Stimulated activated CD4-positive, alpha-beta T cell treated with anti-CD3 and anti-CD28 coated beads, Interleukin-15, amount 100 ng/mL, for 1 hour (primary cell): Measurements from ENCODE around the gene SDHAF1.
A peak's percentile ranks its signal among the peaks of the same experiment; 100 is the strongest.
"Not testable (repeated sequence)": the region's sequence is repeated elsewhere in the genome, so short reads cannot be mapped to it uniquely, and the experiment has no call there.

Experiments used
- DNase-seq, 2 donors: peaks; one replicate each; pipeline ENCODE4 v3.0.0-alpha.2; 2020; ENCODE audit warnings: low read depth in 1 of 2, low spot score in 1 of 2

The SDHAF1 gene

DNA sequence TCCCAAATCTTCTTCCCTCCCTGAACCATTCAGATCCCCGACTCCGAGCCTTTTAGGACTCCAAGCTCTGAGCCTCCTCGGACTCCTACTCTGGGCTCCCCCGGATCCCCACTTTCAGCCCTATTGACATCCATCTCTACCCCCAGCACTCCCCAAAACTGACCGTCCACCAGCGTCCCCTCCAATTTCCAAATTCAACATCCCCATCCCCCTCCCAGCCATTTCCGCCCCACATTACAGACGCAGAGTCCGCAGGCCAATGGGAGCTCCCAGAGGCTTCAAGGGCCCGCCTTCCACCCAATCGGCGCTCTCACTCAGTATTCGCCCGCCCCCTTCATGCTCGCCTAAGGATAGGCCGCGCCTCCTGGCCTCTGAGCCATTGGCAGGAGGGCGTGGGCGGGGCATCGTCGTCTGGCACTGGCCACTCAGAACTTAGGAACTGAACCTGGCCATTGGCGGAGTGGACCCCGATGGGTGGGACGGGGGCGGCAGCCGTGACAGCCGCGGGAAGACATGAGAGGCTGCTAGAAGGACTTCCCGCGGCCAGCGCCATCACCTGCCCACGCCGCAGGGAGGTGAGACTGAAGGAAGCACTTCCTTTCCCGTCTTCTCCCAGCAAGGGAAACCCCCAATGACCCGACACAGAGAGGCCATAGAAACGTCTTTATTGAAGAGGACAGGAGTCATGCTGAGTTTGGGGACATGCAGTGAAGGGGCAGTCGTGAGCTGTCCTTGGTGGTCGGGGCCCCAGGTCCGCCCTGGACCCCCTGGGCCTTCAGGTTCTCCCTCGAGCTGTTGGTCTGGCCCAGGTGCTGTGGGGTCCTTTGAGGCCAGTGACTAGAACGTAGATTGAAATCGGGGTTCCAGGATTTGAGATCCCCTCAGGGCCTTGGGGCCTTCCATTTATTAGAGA, 19.3 kb downstream of the SDHAF1 start, which contains the start of gene ALKBH6:
TSS of gene ALKBH6 (minus strand) at position 202 of the 913 bp plus-strand sequence. CDS start 816 bp downstream, outside the sequence.
- DNase-seq = peak; percentile 98

DNA sequence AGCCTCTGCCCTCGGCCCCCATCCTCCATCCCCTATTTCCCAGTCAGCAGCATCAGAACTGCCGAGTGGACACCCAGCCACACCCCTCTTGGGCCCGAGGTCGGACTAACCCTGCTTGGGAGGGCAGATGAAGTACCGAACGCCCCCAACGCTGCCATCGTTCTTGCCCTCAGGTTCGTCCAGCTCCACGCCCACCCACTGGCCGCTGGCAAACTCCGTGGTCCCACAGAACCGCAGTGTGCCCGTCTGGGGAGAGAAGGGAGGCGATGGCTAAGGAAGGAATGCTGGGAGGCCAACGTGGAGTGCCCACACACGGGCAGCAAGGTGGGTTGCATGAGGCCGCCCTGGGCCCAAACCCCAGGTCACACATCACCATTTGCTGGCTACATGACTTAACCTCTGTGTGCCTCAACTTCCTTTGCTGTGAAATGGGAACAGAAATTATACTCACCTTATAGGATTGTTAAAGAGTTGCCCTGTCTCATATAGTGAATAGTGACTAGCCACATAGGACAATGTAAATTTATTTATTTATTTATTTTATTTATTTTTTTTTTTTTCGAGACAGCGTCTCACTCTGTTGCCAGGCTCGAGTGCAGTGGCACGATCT, 24.2 kb downstream of the SDHAF1 start:
- DNase-seq = no peak

DNA sequence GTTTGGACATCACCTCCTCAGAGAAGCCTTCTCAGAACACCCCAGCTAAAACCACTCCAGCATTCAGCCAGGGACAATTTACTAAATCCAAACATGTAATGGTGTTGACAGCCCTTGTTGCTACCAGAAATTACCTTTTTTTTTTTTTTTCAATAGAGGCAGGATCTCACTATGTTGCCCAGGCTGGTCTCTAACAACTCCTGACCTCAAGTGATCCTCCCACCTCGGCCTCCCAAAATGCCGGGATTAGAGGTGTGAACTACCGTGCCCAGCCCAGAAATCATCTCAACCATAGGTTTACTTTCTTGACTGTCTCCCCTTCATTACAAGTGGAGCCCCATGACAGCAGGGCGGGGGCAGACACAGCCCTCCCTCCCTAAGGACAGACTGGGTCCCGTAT, 28.4 kb downstream of the SDHAF1 start:
- DNase-seq = no peak

DNA sequence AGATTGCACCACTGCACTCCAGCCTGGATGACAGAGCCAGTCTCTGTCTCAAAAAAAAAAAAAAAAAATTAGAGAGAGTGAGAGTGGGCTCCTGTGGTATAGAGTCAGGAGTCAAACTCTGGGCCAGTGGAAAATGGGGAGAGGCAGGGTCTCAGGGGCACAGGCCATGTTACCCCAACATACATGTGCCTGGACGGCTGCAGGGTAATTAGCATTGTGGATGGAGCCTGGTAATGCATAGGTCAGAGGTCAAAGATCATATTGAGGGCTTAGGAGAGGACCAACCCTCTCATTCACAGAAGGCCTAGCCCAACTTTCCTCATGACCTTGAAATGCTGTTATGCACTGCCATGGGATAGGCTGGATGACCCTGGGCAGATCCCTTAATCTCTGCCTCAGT, 30.6 kb downstream of the SDHAF1 start:
- DNase-seq = no peak

DNA sequence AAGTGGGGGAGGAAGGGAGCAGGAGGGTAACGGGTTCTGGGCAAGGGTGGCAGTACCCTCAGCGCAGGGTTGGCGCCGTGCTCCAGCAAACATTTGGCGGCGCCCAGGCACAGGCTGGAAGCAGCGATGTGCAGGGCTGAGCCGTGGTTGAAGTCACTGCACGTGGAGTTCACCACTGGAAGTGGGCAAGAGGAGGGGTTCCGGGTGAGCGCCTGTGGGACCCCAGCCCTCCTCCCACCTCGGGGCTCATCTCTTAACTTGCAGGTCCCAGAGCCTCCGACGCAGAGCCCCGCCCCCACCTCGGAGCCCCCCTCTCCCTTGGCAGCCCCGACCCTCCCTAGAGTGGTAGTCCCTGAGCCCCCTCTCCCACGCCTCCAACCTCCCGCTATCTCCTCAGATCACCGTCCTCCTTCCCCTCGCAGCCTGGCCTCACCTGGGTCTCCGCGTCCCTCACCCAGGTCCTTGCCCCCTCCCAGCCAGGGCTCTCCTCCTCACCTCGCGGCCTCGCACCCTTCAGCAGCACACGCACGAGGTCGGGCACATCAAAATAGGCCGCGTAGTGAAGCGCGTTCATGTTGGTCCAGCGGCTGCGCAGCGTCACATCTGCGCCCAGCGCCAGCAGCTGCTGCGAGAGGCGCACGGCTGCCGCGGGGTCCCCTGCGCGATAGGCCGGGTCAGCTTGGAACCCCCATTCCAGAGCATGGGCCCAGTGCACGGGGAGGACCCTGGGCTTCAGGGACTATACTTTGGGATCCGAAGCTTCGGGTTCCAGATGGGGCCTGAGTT, 31.3 kb downstream of the SDHAF1 start:
- no peak for DNase-seq

DNA sequence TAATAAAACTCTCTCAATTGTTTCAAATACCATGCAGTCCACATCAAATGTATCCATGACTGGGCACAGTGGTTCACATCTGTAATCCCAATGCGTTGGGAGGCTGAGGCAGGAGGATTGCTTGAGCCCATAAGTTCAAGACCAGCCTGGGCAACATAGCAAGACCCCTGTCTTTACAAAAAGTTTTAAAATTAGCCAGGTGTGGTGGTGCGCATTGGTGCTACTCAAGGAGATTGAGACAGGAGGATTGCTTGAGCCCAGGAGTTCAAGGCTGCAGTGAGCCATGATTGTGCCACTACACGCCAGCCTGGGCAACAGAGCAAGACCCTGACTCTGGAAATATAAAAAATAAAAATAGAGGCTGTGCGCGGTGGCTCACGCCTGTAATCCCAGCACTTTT, 32.7 kb downstream of the SDHAF1 start:
- DNase-seq = no peak

DNA sequence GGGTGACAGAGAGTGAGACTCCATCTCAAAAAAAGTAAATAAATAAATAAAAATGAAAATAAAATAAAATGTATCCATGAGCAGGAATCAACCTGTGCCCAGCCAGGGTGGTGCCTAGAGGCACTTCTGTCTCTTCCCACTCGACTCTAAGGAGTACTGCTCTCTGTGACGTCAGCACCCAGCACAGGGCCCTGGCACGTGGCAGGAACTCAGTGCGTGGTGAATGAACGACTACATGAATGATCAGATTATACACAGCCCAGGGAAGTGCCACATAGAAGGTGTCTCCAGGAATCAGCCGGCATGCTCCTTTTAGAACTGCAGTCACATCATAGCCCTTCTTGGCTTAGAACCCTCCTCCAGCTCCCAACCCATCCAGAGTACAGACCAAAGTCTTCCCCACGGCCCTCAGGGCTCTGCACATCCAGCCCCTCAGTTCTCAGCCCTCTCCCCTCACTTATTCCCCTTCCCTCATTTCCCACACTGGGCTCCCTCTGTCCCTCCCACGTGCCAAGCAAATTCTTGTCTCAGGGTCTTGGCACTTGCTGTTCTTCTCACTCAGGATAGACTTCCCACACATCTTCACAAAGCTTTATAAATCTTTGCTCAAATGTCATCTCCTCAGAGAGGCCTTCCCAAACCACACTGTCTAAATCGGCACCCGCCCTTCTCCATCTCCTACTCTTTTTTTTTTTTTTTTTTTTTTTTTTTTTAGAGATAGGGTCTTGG, 33.5 kb downstream of the SDHAF1 start:
- DNase-seq = no peak

DNA sequence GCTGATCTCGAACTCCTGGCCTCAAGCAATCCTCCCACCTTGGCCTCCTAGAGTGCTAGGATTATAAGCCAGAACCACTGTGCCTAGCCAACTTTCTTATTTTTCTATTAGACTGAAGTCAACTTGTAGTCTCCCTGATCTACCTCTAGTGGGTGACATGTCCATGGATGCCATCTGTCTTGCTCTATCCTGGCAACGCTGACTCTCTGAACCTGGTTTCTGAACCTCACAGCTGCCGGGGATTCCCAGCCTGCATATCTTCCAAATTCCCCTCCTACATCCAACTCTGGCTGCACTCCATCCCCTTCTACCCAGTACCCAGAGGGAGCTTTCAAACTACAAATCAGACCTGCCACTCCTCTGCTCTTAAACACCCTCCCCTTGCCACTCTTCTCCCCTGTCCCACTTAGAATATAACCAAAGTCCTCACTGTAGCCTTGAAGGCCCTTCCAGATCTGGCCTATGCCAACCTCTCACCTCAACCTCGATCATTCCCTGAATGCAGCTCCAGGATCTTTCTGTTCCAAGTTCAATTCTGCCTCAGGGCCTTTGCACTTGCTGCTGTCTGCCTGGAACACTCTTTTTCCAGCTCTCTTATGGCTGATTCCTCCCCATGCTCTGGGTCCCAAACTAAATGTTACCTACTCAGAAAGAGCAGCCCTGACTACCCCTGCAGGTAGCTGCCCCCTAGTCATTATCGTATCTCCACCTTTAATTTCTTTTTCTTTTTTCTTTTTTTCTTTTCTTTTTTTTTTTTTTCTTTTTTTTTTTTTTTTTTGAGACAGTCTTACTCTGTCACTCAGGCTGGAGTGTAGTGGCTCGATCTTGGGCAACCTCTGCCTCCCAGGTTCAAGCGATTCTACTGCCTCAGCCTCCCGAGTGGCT, 35.5 kb downstream of the SDHAF1 start:
- no peak for DNase-seq

DNA sequence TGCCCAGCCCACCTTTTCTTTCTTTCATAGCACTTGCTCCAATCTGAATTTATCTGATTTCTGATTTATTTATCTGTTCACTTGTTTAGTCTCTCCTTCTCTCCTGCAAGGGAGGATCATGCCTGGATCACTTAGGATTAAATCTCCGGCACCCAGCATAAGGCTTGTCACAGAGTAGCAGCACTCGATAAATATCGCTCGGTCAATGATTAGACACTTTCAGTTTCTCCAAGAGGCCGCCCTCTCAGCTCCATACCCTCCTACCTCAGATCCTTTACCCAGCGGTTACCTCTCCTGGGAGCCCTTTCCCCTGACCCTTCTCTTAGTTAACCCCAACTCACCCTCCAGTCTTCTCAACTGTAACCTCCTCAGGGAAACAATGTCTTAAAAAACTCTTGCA, 36.3 kb downstream of the SDHAF1 start:
- no peak for DNase-seq

DNA sequence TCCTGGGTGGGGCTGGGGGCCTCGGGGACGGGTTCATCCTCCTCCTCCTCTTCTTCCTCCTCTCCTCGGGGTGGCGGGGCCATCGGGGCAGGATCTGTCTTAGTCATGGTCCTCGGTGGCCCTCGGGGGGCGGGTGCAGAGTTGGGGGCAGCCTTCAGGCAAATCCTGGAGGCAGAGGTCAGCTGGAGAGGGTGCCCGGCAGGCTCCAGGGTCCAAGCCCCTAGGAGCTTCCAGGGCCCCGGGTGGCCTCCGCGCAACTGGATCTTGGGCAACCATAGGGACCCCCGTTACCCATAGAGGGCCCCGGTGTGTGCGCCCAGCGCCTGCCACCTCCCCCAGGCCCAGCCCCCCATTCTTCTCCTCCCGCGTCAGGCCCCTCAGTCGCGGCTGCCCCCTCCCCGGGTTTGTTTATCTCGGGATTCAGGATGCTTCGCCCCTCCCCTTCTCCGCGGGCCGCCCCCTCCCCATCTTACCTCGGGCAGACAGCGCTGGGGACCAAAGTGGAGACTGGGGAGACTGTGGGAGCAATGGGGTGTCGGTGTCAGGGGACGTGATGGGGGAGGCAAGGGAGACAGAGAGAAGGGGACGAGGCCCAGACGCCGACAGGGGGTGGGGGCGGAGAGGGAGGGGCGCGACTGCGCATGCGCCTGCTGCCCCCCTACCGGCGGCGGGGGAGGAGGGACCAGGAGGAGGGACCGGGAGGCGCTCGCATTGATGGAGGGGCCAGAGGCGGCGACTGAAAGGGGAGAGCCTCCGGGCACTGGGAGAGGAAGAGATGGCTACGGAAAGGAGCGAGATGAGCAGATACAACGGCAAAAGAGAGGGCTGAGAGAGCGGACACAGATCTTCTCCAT, 37.5 kb downstream of the SDHAF1 start, which contains the start of gene CLIP3:
TSS of gene CLIP3 (minus strand) at position 623 of the 854 bp plus-strand sequence. CDS start at position 107, 516 bp downstream.
- peak in 1 of 2 donors; percentile 34 for DNase-seq

DNA sequence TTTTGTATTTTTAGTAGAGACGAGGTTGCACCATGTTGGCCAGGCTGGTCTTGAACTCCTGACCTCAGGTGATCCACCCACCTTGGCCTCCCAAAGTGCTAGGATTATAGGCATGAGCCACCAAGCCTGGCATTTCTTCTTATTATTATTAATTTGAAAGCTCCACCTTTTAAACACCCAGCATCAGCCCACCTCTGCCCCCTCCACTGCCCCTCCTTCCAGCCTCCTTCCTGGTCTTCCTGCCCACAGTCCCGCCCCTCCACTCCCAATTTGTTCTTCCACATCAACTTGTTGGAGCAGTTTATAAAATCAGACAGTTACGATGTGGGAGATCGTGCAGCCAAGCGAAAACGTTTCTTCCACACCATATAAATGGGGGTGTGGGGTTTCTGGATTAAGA, 45.5 kb downstream of the SDHAF1 start:
- DNase-seq = no peak

DNA sequence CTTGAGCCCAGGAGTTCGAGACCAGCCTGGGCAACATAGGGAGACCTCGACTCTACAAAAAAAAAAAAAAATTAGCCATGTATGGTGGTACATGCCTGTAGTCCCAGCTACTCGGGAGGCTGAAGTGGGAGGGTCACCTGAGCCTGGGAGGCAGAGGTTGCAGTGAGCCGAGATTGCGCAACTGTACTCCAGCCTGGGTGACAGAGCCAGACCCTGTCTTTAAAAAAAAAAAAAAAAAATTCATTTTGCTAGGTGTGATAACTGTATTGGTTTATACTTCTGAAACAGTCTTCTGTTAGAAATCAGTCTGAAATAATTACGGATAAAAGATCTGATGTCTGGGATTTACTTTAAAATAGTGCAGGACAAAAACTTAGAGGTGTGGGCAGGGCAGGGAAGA, 46.1 kb downstream of the SDHAF1 start:
- DNase-seq = not testable (repeated sequence)

DNA sequence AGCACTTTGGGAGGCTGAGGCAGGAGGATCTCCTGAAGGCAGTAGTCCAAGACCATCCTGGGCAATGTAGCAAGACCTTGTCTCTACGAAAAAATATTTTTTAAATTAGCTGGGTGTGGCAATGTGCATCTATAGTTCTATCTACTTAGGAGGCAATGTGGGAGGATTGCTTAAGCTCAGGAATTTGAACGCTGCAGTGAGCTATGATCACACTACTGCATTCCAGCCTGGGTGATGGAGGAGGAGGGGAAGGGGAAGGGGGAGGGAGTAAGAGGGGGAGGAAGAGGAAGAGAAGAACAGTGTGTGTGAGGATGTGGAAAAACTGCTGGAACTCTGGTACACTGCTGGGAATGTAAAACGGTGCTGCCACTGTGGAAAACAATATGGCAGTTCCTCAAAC, 46.8 kb downstream of the SDHAF1 start:
- no peak for DNase-seq

DNA sequence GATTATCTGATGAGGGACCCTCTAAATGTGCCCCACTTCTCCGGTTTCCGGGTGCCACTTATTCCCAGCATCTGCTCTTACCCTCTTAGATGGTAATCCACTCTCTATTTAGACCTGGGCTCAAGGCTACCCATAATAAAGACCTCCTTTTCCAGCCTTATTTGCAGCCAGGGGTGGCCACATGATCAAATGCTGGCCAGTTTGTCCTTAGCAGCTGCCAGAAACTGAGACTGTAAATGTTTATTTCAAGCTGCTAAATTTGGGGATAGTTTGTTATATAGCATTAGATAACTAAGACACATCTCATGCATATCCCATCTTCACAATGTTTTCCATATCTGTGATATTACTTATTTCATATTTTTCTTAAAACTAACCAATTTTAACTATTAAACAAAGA, 49.0 kb downstream of the SDHAF1 start:
- no peak for DNase-seq
